GM13977 (cell line): ENCODE results near the gene HLA-F.

Experiments
- DNase-seq: peaks from one replicate; pipeline ENCODE4 v3.0.0; 2012; ENCODE audit warnings: low spot score
- CTCF ChIP-seq: IDR thresholded peaks from 2 replicates; pipeline ENCODE4 v1.5.1; 2012; ENCODE audit warnings: mild to moderate bottlenecking, control low read depth; ENCODE audit not compliant: insufficient read depth; ENCODE audit errors: extremely low read depth, missing control alignments
- in situ Hi-C: fragments of 300-500 bp; cut with MboI; formaldehyde crosslinking; loops from one replicate; pipeline ENCODE4 v1.12.0; 2022; ENCODE audit warnings: low sequenced_read_pairs, low pct_unique_long_range_greater_than_20kb, mixed read lengths, inconsistent platforms; ENCODE audit not compliant: unreplicated experiment

Gene HLA-F

GRCh38 chr6:29757701-29758293 lies 34.6 kb downstream of the HLA-F start:
- in situ Hi-C loops: no loop called here
- no peak for DNase-seq
- TF ChIP-seq CTCF: no peak

- no peak for TF ChIP-seq CTCF
- in situ Hi-C loops: no loop called here
- no peak for DNase-seq
These were observed 35.5 kb downstream of the HLA-F start for GRCh38 chr6:29758761-29759160.

- DNase-seq: no peak
- no peak for TF ChIP-seq CTCF
- in situ Hi-C loops: no loop called here
These were observed 36.2 kb downstream of the HLA-F start for GRCh38 chr6:29759457-29759856.

- in situ Hi-C loops: no loop called here
- TF ChIP-seq CTCF: no peak
- DNase-seq: no peak
These were observed 37.1 kb downstream of the HLA-F start for GRCh38 chr6:29760328-29760727.

- in situ Hi-C loops: no loop called here
- no peak for TF ChIP-seq CTCF
- no peak for DNase-seq
These were observed 38.8 kb downstream of the HLA-F start for GRCh38 chr6:29762051-29762450.

GRCh38 chr6:29762781-29763214 lies 39.6 kb downstream of the HLA-F start:
- no peak for DNase-seq
- no peak for TF ChIP-seq CTCF
- in situ Hi-C loops: no loop called here
